HepG2 (cell line): Measurements from ENCODE around the gene SIRPB2. TPM values are rescaled to one million over a fixed set of nuclear protein-coding genes. Genes with fewer than 3 reads are reported as not detected.

Experiments
- BCL6 ChIP-seq: IDR thresholded peaks from 2 replicates; pipeline ENCODE4 v1.6.1; 2016; ENCODE audit warnings: missing genetic modification reagents, missing compliant biosample characterization
- E2F2 ChIP-seq: sonication (generic); formaldehyde crosslinking; IDR thresholded peaks from 2 replicates; pipeline ENCODE4 v1.4.0; 2020; ENCODE audit warnings: missing genetic modification reagents, borderline replicate concordance
- GPN1 ChIP-seq: sonication (generic); formaldehyde crosslinking; IDR thresholded peaks from 2 replicates; pipeline ENCODE4 v1.5.1; 2020; ENCODE audit warnings: missing genetic modification reagents, borderline replicate concordance
- MEIS2 ChIP-seq: sonication (generic); formaldehyde crosslinking; IDR thresholded peaks from 2 replicates; pipeline ENCODE4 v1.9.0; 2021; ENCODE audit warnings: mild to moderate bottlenecking, missing genetic modification reagents
- NR2F1 ChIP-seq, 2 experiments: fragments of 450-650 bp in 1 of 2; formaldehyde crosslinking in 1 of 2; IDR thresholded peaks; 2 replicates each; pipeline versions ENCODE4 v1.5.0 to v1.6.1; 2016 to 2020; ENCODE audit warnings: mild to moderate bottlenecking in 1 of 2, missing compliant biosample characterization in 1 of 2, missing genetic modification reagents in 1 of 2, moderate library complexity in 1 of 2
- RELA ChIP-seq: sonication (generic); formaldehyde crosslinking; IDR thresholded peaks from 2 replicates; pipeline ENCODE4 v1.4.0; 2020; ENCODE audit warnings: missing genetic modification reagents
- SMARCC2 ChIP-seq: fragments of 450-650 bp; IDR thresholded peaks from 2 replicates; pipeline ENCODE4 v1.6.1; 2017; ENCODE audit warnings: antibody characterized with exemption, mild to moderate bottlenecking
- SYNCRIP ChIP-seq: fragments of 200-400 bp; formaldehyde crosslinking; IDR thresholded peaks from 2 replicates; pipeline ENCODE4 v1.6.1; 2018; ENCODE audit warnings: mild to moderate bottlenecking, low read depth, low read length; ENCODE audit not compliant: insufficient read depth
- TBX3 ChIP-seq: fragments of 450-650 bp; IDR thresholded peaks from 2 replicates; pipeline ENCODE4 v1.6.1; 2017; ENCODE audit warnings: antibody characterized with exemption, mild to moderate bottlenecking, inconsistent platforms, borderline replicate concordance
- YEATS2 ChIP-seq: sonication (generic); formaldehyde crosslinking; IDR thresholded peaks from 2 replicates; pipeline ENCODE4 v1.4.0; 2020; ENCODE audit warnings: missing genetic modification reagents, borderline replicate concordance
- ZBTB21 ChIP-seq: sonication (generic); formaldehyde crosslinking; IDR thresholded peaks from 2 replicates; pipeline ENCODE4 v1.4.0; 2020; ENCODE audit warnings: missing genetic modification reagents
- ZBTB4 ChIP-seq: sonication (generic); formaldehyde crosslinking; IDR thresholded peaks from 2 replicates; pipeline ENCODE4 v1.4.0; 2020; ENCODE audit warnings: missing genetic modification reagents, mild to moderate bottlenecking, borderline replicate concordance
- ZMYM4 ChIP-seq: sonication (generic); formaldehyde crosslinking; IDR thresholded peaks from 2 replicates; pipeline ENCODE4 v1.8.1; 2023; ENCODE audit warnings: mild to moderate bottlenecking, missing genetic modification reagents
- ZNF331 ChIP-seq: sonication (generic); formaldehyde crosslinking; IDR thresholded peaks from 2 replicates; pipeline ENCODE4 v1.4.0; 2020; ENCODE audit warnings: missing genetic modification reagents
- ZNF782 ChIP-seq: sonication (generic); formaldehyde crosslinking; IDR thresholded peaks from 2 replicates; pipeline ENCODE4 v1.4.0; 2020; ENCODE audit warnings: missing genetic modification reagents, mild to moderate bottlenecking, borderline replicate concordance
- polyA plus RNA-seq, 8 experiments: library from polyadenylated mRNA; depleted of rRNA in 3 of 8; stranded (reverse) in 7 of 8; unstranded in 1 of 8; fragments of >200 nt; fragmentation: Illumina TruSeq in 4 of 8; extraction: Trizol in 4 of 8; gene quantifications; 2 replicates each; pipeline versions ENCODE4 v1.2.1 to v1.2.3, GENCODE V29; 2011 to 2016; ENCODE audit warnings: low read depth in 4 of 8, missing spikeins in 1 of 8, mixed read lengths in 1 of 8; ENCODE audit not compliant: insufficient read depth in 1 of 8
- total RNA-seq, 5 experiments: library from RNA; depleted of rRNA; stranded (reverse); fragments of >200 nt; fragmentation: Illumina TruSeq; extraction: Trizol; gene quantifications; 2 replicates each; pipeline ENCODE4 v1.2.3, GENCODE V29; 2016; ENCODE audit warnings: low read depth in 1 of 5
- TF ChIP-seq, protein P1 (sequence below): sonication (generic); formaldehyde crosslinking; IDR thresholded peaks from 2 replicates; pipeline ENCODE4 v1.4.0; 2020; ENCODE audit warnings: missing genetic modification reagents, borderline replicate concordance
- TF ChIP-seq, protein P2 (sequence below): sonication (generic); formaldehyde crosslinking; IDR thresholded peaks from 2 replicates; pipeline ENCODE4 v1.5.0; 2020; ENCODE audit warnings: mild to moderate bottlenecking, low read depth, missing genetic modification reagents, borderline replicate concordance
- TF ChIP-seq, protein P3 (sequence below): sonication (generic); formaldehyde crosslinking; IDR thresholded peaks from 2 replicates; pipeline ENCODE4 v1.4.0; 2020; ENCODE audit warnings: missing genetic modification reagents

SIRPB2 gene
- total and polyA plus RNA-seq, 2 of the 13 experiments (the other 11 are each of a cell fraction or from before 2014, with no cell fraction given): not detected

DNA sequence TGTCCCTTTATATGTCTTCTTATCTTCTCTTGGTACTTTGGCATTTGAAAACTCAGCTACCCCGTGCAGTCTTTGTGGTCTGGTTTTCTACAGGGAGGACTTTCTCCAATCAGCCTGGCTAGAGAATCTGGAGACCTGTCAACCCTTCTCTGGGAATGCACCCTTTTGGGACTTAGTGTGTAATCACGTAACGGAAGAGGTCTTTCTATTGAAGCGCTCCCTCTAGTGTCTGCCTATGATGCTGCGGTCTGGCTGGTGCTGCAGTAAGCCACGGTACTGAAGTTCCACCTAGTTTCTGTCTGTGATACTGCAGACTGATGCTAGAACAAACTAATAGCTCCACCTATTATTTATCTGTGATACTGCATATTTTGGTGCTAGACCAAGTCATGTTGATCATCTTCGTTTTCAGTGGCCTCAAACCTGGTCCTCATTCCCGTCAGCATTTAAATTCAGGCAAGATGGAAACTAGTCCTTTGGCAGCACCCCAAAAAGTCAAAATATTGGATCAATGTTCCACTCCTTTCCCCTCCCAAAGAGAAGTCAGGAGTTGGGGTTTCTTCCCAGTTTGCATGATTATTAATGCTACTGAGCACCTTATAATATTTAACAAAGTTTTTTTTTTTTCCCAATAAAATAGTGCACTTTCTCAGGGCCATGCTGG, 12.5 kb upstream of the SIRPB2 start (continued):
- TF ChIP-seq GPN1 (CRISPR knock-in tag) (no peak), E2F2 (CRISPR knock-in tag) (no peak), BCL6 (0 out of 2 replicates have a peak, but pooled peaks have one; percentile 11), MEIS2 (no peak), ZBTB21 (peak; percentile 46; the same call in 1 of the 2 replicates), NR2F1 (CRISPR knock-in tag; IDR thresholded peaks at IDR 0.05) (no peak), ZNF331 (CRISPR knock-in tag) (peak; percentile 88), ZNF782 (CRISPR knock-in tag) (no peak), ZMYM4 (CRISPR knock-in tag) (peak; percentile 53), SYNCRIP (no peak), YEATS2 (CRISPR knock-in tag) (peak; percentile 69; the same call in 1 of the 2 replicates), SMARCC2 (no peak), ZBTB4 (CRISPR knock-in tag) (no peak), RELA (CRISPR knock-in tag) (peak; percentile 84; the same call in 1 of the 2 replicates), TBX3 (no peak)
- TF ChIP-seq, protein P1, sequence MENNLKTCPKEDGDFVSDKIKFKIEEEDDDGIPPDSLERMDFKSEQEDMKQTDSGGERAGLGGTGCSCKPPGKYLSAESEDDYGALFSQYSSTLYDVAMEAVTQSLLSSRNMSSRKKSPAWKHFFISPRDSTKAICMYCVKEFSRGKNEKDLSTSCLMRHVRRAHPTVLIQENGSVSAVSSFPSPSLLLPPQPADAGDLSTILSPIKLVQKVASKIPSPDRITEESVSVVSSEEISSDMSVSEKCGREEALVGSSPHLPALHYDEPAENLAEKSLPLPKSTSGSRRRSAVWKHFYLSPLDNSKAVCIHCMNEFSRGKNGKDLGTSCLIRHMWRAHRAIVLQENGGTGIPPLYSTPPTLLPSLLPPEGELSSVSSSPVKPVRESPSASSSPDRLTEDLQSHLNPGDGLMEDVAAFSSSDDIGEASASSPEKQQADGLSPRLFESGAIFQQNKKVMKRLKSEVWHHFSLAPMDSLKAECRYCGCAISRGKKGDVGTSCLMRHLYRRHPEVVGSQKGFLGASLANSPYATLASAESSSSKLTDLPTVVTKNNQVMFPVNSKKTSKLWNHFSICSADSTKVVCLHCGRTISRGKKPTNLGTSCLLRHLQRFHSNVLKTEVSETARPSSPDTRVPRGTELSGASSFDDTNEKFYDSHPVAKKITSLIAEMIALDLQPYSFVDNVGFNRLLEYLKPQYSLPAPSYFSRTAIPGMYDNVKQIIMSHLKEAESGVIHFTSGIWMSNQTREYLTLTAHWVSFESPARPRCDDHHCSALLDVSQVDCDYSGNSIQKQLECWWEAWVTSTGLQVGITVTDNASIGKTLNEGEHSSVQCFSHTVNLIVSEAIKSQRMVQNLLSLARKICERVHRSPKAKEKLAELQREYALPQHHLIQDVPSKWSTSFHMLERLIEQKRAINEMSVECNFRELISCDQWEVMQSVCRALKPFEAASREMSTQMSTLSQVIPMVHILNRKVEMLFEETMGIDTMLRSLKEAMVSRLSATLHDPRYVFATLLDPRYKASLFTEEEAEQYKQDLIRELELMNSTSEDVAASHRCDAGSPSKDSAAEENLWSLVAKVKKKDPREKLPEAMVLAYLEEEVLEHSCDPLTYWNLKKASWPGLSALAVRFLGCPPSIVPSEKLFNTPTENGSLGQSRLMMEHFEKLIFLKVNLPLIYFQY: peak; percentile 70; the same call in 1 of the 2 replicates
- TF ChIP-seq, protein P2, sequence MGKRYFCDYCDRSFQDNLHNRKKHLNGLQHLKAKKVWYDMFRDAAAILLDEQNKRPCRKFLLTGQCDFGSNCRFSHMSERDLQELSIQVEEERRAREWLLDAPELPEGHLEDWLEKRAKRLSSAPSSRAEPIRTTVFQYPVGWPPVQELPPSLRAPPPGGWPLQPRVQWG: no peak
- TF ChIP-seq, protein P3, sequence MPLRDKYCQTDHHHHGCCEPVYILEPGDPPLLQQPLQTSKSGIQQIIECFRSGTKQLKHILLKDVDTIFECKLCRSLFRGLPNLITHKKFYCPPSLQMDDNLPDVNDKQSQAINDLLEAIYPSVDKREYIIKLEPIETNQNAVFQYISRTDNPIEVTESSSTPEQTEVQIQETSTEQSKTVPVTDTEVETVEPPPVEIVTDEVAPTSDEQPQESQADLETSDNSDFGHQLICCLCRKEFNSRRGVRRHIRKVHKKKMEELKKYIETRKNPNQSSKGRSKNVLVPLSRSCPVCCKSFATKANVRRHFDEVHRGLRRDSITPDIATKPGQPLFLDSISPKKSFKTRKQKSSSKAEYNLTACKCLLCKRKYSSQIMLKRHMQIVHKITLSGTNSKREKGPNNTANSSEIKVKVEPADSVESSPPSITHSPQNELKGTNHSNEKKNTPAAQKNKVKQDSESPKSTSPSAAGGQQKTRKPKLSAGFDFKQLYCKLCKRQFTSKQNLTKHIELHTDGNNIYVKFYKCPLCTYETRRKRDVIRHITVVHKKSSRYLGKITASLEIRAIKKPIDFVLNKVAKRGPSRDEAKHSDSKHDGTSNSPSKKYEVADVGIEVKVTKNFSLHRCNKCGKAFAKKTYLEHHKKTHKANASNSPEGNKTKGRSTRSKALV (CRISPR knock-in tag): no peak
